T-helper 2 cell (primary cell): Measurements from ENCODE around the gene NME7.
"Not testable (repeated sequence)": the region's sequence is repeated elsewhere in the genome, so short reads cannot be mapped to it uniquely, and the experiment has no call there.

ENCODE experiments used
- DNase-seq, 5 experiments: peaks; one replicate each; pipeline versions ENCODE4 v3.0.0 to v3.0.0-alpha.2; 2012 to 2022

The NME7 gene

DNA sequence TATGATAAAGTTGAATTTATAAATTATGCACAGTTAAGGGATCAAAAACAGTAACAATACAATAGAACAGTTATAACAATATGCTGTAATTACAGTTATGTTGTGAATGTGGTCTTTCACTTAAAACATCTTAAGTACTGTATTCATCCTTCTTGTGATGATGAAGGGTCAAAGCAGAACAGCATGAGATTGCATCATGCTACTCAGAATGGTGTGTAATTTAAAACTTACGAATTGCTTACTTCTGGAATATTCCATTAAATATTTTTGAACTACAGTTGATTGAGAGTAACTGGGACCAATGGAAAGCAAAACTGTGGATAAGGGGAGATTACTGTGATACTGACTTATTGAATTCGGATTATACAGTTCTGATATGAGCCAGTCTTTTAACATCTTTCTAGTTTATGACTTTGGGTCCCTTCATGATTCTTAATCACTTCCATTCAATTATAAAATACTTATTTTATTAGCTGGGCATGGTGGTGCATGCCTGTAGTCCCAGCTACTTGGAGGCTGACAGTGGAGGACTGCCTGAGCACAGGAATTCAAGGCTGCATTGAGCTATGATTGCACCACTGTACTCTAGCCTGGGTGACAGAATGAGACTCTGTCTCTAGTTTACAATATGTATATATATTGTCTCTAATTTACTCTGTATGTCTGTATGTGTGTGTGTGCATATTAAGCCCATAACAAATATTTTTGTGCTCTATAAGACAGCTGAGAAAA lies 217.9 kb downstream of the NME7 start:
- no peak for DNase-seq

DNA sequence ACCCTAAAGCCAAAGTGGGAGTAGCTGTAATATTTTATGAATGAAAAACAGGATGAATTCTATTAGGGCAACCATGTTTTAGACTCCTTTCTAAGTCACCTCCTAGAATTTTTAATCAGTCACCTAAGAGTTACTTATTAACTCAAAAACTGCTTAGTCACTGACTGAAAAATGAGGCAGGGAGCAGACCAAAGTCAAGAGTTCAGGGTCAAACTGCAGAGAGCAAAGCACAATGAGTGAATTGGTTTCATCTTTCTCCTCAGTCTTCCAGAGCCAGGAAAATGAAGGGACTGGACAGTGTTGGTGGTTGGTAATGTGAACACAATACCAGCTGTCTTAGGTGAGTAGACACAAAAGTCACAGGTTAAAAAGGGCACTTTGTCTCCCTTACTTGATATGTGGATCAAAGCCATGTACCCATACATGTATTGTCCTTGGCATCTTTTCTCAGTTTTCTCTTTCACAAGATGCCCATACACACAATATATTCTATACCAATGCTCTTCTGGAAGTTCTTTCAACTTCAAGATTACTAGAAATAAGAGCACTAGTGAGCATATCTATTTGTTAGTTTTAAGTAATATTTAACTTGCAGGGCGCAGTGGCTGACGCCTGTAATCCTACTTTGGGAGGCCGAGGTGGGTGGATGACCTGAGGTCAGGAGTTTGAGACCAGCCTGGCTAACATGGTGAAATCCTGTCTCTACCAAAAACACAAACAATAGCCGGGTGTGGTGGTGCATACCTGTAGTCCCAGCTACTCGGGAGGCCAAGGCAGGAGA lies 218.9 kb downstream of the NME7 start:
- DNase-seq: no peak

- DNase-seq: no peak
Observed at GRCh38 chr1:169146576-169147214, 220.9 kb downstream of the NME7 start.

GRCh38 chr1:169144941-169145626 lies 222.5 kb downstream of the NME7 start:
- no peak for DNase-seq

DNA sequence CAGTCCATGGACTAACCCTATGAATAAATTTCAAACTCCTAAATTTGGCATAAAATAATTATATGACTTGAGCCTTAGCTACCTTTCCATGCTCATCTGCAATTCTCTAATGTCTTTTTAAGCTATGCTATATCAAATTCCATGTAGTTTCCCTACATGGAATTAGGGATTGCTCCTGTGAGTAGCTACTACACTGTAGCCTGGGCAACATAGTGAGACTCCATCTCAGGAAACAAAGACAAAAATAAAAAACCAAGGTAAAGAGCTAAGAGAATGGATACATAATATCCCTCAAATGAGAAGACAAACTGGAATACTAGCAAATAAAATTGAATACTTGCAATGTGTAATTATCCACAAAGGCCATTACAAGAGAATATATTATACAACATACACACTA lies 223.6 kb downstream of the NME7 start:
- DNase-seq: no peak

DNA sequence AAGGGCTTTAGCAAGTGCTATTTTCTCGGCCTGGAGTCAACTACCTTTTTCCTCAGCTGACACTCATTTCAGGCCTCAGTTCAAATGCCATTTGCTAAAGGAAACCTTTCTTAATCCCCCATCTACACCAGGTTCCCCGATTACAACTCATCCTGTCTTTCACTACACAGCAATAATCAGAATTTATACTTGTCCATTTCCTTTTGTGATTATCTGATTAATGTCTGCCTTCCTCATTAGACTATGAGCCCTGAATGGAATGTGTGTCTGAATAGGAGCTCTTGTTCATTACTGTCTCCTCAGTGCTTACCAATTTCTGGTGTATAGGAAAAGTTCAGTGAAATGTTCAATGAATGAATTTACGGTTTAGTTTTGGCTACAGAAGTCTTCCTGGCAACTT lies 224.3 kb downstream of the NME7 start:
- DNase-seq: no peak

- no peak for DNase-seq
Observed at GRCh38 chr1:169142129-169142528, 225.5 kb downstream of the NME7 start.

DNA sequence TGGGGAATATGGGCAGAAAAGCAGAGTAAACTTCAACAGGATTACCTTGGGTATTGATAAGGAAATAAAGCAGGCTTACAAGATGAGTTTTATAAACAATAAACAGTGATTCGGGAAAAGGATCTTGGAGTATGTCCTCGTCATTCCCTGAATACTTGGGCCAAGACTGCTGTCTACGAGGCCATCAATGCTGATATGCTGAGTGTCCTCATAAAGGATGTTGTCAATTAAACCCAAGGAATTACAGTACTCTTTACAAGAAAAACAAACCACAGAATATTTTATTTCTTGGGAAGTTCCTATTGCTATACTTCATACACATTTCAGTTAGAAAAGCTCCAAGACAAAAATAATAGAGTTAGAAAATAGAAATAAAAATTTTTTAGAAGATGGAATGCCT lies 226.2 kb downstream of the NME7 start:
- no peak for DNase-seq

DNA sequence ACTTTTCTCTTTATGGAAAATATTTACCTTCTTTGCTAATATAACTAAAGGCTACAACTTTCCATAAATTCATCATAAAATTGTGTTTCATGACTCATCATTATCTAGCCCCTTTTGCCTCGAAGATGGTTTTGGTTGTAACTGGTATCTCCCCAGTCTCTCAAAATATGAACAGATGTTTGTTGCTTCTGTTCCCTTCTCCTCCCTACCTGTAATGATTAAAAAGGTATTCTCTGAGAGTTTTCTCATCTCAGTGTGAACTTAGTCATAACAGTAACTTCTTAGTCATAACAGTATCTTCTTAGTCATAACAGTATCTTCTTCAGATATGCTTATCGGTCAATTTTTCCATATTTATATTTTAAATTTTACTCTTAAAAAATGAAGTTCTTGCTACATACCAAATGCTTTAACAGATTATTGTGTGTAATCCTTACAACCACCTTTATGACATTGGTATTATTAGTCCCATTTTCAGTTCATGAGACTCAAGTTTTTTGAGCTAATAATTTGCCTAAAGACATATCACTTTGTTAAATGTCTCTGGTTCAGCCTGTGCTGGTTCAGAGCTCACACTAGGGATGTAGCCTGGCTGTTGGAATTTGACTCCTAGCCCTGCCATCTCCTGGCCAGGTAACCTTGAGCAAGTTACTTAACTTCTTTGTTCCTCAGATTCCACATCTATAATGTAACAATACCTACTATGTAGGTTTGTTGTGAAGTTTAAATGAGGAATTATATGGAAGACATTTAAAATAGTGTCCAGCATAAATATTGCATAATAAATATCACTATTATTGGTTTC lies 228.5 kb downstream of the NME7 start:
- peak in 1 of 5 experiments; percentile 87 for DNase-seq

DNA sequence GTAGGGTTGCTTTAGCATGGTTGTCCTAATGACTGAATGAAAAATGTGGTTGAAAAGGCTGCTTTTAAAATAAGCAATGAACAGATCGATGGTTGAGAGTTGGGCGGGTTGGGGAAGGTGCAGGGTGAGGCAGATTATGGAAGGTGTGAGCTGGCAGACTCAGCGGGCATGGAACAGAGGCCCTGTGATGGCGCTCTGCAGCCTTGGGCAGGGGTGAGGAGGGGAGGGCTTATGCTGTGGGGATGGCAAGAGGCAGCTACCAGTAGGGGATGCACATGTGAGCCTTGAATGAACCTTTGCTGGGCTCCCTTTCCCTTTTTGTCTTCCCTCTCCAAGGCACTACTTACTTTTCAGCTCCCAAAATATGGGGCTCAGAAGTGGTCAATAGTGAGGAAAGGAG lies 230.2 kb downstream of the NME7 start:
- DNase-seq: no peak

DNA sequence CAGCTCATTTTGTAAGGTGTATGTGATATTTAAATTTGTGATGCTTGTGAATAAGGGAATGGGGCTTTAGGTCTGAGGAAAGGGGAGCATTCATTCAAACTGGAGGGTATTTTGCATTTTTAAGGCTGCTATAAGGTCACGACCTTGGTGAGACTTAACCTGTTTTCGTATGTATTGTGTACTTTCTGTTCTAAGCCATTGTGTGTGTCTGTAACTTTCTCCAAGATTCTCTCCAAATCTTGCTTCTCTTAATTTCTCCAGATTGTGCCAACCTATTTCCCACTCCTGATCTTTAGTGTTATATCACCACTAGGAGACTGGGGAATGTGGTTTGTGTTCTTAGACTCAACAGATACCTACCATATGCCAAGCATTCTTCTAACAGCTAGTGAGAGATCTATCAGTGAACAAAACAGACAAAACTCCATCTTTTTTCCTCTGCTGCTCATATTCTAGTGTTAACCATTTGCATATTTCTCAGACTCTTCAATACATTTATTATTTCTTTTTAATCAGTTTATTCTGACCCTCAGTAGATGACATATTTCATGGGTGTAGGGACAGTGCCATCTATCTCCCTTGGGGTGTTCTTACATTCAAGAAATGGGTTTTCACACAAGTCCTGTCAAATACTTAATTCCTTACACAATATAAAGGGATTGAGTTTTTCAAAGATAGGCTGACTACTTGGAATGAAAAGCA lies 233.6 kb downstream of the NME7 start:
- DNase-seq: no peak

DNA sequence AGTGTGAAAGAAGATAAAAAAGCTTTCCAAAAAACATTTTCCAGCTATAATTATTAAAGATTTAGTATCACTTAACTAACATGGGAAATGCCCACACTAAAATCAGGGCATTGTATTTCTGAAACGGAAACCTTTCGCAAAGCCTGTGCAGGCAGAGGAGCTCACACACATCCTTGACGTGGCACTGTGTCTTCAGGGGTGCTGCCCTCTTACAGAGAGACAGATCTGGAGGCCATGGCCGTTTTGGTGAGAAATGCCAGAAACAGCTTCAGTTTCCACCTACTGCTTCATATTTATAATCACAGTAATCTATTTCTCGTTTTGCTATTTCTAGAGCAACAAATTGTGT lies 234.4 kb downstream of the NME7 start:
- peak in 1 of 5 experiments; percentile 36 for DNase-seq

- no peak for DNase-seq
Observed at GRCh38 chr1:169132512-169133227, 234.9 kb downstream of the NME7 start.

- DNase-seq: no peak
Observed at GRCh38 chr1:169130683-169131082, 236.9 kb downstream of the NME7 start.

- DNase-seq: no peak
Observed at GRCh38 chr1:169129109-169129784, 238.3 kb downstream of the NME7 start.

GRCh38 chr1:169128562-169128961 lies 239.0 kb downstream of the NME7 start:
- no peak for DNase-seq

DNA sequence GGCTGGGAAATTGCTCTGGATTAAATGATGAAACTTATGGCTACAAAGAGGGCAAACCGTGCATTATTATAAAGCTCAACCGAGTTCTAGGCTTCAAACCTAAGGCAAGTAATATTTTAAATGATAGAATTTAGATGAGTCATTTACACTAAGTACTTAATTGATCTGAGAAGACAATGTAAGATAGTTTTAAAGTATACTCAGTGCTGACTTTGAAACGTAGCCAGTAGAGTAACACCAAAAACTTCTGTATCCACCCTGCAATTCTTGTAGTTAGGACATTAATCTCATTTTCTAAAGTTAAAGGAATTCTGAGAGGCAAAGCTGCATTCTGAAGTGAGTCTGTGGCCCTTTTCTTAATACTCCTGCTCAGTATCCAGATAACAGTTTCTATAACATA lies 240.3 kb downstream of the NME7 start:
- no peak for DNase-seq

DNA sequence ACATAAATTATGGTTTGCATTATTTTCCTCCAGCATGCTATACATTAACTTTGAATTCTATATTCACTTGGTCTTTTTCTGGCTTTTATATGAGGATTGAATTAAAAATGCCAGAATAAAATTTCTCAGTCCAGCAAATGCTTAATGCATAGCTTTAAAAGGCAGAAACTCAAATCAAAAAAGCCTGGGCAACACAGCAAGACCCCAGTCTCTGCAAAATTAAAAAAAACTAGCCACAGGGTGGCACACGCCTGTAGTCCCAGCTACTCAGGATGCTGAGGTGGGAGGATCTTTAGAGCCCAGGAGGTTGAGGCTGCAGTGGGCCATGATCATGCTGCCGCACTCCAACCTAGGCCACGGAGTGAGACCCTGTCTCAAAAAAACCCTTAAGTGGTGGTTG lies 241.3 kb downstream of the NME7 start:
- no peak for DNase-seq

DNA sequence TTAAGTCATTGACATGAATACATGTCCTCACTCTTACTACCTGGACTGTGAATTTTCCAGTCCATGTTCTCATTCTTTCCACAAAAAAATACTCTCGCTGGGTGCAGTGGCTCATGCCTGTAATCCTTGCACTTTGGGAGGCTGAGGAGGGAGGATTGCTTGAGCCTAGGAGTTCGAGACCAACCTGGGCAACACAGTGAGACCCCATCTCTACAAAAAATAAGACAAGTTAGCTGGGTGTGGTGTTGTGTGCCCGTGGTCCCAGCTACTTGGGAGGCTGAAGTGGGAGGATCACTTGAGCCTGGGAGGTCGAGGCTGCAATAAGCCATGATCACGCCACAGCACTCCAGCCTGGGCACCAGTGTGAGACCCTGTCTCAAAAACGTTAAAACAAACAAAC lies 242.0 kb downstream of the NME7 start:
- not testable (repeated sequence) for DNase-seq

DNA sequence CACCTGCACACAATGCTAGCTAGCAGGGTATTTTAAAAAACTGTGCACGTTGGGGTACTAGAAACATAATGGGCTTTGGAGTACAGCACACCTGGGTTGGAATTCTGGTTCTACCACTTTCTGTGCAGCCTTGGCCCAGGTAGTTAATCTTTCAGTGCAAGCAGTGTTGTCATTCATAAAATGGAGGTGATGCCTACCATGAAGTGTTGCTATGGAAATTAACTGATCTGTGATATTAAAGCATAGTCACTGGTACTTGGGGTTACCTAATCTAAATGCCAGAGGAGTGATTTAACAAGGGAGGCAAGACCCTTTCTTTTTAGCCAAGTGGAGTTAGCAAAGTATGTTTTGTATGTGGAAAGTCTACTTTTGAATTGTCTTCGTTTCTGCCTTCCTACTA lies 243.1 kb downstream of the NME7 start:
- DNase-seq: no peak

GRCh38 chr1:169122976-169123375 lies 244.6 kb downstream of the NME7 start:
- DNase-seq: no peak
